Stimulated activated CD4-positive, alpha-beta T cell treated with anti-CD3 and anti-CD28 coated beads, Interleukin-15, amount 100 ng/mL, for 48 hours (primary cell): ENCODE data around the gene DAPK1.

Experiments
- DNase-seq, 2 donors: peaks; one replicate each; pipeline ENCODE4 v3.0.0-alpha.2; 2020; ENCODE audit warnings: low read depth in 2 of 2

The DAPK1 gene

DNA sequence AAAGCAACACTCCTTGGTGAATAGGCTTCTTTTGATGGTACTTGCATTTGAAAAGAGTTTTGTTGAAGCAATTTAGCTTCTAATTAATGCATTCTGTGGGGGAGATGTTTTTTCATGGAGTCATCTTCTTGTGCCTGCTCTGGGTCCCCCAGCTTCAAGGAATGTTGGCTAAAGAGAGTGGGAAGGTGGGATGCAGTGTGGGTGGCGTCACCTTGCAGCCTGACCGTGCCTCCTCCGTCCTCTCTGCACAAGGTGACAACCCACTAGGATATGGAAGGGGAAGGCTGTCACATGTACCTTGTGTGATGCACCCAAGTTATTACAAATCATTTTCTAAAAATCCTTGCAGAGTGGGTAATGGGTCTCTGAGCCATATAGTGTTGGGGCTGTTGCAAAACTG lies 70.7 kb downstream of the DAPK1 start:
- no peak for DNase-seq

- no peak for DNase-seq
These were observed 71.4 kb downstream of the DAPK1 start for GRCh38 chr9:87569008-87569509.

- DNase-seq = no peak
These were observed 71.9 kb downstream of the DAPK1 start for GRCh38 chr9:87569518-87569917.

DNA sequence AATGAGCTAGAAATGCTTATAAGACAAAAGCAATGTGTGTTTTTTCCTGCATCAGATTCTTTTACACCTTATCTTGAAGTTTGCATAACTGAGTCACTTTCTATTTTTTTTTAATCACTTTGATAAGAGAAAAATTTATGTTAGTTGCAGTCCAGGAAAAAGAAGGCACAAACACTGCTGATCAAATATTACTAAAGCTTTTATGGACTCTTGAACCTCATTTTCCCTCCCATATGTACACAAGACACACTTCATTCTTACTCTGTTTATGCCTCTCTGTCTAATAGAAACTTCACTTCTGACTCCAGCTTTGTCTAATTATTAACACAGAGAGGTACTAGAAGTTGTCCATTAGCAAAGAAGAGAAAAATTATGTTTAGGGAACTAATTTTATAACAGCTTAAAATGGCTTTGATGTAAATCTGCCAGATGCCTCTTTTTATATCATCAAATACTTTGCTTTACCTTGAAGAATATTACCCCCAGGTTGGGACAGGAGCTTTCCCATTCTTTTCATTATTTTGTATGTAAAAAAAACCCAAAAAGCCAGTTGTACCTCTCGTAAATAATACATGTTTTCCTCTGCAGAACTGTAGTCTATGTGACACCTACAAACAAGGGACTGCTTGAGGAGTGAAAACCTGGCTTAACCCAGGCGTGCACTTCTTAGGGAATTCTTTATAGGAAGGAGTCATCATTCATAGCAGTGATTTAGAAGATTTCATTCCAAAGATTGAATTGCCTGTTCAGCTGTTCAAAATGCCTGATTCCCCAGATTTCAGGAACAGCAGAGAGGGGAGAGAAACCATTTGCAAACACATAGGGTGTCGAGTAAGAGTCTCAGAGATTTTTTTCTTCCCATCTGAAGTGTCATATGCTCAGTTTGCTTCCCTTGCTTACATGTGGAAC lies 72.6 kb downstream of the DAPK1 start:
- no peak for DNase-seq

DNA sequence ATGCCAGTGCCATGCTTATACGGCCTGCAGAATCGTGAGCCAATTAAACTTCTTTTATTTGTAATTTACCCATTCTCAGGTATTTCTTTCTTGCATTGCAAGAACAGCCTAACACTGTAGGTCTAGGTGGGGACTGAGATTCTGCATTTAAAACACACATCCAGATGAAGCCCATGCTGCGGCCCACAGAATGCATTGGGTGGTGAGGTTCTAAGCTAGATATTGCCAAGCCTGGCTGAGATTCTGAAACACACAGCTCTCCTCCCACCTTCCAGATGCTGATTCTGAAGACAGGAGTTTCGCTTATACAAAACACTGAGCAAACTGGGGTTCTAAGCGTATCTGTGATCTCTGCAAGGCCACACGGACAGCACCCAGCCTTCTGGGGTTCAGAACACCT lies 75.1 kb downstream of the DAPK1 start:
- no peak for DNase-seq

GRCh38 chr9:87573841-87574342 lies 76.2 kb downstream of the DAPK1 start:
- DNase-seq = no peak

DNA sequence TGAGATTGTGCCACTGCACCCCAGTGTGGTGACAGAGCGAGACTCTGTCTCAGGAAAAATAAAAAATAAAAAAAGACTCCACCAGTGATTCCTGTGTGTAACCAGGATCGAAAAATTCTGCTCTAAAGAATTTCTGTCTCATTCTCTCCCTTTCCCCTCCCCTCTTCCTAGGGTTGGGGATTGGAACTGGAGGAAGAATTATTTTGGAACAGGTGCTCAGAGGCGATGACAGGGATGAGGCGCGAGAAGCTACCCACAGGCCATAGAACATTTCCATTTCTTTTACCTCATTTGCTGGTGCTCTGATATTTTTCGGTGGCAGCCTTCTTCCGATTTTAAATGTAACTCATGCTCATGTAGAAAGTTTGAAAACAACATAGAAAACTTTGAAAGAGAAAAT lies 80.1 kb downstream of the DAPK1 start:
- no peak for DNase-seq

DNA sequence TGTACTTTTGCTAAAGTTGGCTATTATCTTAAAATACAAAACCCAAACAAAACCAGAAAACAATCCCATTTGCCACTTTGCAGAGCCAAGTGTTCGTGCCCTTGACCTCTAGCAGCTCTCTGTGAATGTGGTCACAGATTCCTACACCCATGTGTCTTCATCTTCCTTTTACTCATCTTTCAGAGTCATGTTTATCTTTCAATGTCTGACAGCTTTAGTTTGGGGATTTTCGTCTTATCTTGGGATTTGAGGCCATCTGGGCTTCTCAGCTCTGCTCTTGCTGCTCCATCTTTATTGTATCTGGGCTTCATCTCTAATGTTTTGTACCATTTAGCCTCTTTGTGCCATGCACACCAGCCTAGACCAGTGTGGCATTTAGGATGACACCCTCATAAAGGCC lies 81.0 kb downstream of the DAPK1 start:
- DNase-seq = no peak

- DNase-seq = no peak
These were observed 82.3 kb downstream of the DAPK1 start for GRCh38 chr9:87579781-87580541.

- no peak for DNase-seq
These were observed 83.3 kb downstream of the DAPK1 start for GRCh38 chr9:87580941-87581438.

DNA sequence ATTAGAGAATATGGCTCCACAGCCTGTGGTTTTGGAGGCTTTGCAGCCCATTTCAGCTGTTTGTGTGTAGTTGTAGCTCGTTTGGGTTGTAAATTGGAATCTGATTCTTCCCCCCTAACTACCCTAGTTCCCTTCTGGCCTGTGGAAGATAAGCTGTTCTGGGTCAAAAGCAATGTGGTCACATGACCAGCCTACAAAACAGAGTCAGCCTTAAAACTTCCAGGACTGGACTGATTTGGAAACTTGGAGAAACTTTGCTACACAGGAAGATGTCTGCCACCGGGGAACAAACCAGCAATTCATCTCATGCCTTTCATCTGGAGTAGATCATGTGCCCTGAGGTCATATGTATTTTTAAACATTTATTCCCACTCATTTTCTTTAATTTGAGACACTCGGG lies 83.8 kb downstream of the DAPK1 start:
- no peak for DNase-seq

DNA sequence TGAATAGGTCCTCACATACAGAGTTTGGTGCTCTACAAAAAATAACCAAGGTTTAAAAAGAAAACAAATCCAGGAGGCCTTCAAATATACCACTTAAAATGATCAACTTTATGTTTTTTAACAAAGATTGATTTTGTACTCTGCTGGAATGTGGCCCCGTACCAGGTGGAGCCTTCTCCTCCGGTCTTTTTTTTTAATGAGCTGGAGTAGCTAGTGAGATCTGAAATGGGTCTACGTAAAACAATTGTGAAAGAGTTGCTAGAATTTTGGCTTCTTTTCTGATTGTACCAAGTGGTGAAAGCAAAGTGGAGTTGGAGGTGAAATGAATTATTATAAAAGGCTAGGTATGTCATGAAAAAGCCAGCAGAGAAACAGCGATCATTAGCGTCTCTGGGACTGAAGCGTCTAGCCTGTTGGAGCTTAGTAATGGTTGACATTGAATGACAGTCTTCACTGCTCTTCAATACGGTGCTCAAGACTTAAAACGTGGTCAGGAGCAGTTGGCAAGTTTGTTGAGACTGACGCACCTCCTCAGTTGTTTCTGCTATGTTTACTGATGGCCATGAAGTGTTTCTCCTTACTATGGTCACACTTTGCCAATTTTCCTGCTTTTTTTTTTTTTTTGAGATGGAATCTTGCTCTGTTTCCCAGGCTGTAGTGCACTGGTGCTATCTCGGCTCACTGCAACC lies 84.4 kb downstream of the DAPK1 start:
- DNase-seq = no peak

GRCh38 chr9:87584326-87584725 lies 86.7 kb downstream of the DAPK1 start:
- no peak for DNase-seq

GRCh38 chr9:87585123-87585855 lies 87.6 kb downstream of the DAPK1 start:
- DNase-seq = no peak

DNA sequence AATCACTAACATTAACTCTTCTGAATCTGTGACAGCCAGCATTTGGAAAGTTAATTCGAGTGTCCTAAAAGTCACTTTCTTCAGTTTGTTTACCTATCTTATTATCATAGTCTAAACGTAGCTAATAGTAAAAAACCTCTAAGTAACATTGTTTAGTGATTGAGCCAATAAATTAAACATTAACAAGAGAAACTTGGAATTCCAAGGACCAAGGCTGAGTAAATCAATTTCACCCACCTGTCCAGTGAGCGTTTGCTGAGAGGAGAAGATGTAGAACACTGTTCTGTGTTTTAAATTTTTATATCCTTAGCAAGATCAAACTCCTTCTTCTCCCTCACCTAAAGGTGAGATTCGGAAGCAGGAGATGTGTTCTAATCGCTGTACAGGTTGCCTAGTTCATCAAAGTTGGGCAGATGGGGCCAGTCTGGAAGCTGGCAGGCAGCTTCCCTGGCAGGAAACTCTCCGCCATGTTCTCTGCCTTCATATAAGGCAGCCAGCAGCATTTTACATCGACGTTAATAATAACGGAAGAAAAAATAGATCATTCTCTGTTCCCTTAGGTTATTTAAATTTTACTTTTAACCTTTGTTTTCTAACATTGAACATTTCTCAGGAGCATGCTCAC lies 89.2 kb downstream of the DAPK1 start:
- no peak for DNase-seq

DNA sequence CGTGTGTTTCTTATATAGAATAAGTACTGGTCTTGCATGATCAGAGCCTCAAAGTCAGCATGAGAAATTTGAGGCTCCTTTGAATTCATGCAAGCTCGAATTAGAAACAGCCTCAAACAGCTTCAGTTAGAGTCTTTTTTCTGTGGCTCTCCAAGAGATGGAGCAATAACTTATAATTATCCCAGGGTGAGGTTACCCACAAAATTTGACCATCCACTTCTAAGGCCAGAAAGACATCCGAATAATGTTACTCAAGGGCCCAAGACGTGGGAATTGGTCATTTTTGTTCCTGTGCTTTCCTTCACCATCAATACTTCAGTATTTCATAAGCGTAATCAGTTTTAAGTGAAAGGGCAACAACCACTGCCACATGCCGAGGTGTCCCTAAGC lies 89.7 kb downstream of the DAPK1 start:
- no peak for DNase-seq

DNA sequence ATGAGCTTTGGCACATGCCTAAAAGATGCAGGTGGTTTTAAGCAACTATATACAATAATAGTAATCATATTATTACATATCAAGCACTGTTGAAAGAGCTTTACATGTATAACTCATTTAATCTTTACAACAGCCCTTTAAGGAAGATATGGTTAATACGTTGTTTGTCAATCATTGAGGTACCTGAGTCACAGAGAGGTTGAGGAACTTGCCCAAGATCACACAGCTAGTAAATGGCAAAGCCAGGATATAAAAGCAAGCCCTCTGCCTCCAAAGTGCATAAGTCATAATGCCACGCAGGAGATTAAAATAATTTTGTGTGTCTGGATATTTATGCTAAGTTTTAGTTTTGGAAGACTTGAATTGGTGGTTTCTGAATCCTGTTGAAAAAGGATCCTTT lies 90.2 kb downstream of the DAPK1 start:
- DNase-seq = no peak

DNA sequence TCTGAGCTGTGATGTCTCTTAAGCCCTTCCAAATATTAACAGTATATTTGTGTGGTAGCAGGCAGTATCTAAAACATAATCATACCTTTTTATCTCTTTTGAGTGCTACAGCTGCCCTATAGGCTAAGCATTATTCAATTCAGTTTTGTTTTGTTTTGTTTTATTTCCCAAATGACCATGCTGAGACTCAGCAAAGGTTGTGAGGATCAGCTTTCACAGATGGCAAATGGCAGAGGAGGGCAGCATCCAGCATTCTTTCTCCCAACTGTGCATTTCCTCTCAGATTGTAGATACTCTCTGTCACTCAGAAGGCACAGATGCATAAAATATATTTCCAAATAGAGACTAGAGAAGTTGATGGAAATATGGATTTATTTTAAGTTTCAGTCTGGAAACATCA lies 90.7 kb downstream of the DAPK1 start:
- DNase-seq = no peak

DNA sequence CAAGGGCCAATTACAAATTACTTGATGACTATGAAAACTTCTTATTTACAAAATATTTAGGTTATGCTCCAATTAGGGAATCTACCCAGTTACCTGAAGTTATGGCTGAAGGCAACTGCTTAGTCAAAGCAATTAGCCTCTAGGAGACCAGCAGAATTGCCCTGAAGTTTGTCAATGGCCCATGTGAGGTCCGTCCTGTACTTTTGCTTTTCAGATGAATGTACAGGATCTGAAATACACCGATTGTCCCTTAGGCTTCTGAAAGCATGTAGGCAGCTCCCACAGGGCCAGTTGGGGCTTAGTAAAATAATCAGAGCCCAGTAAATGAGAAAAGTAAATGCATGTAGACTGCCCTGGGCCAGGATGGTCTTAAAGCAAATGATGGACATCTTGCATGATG lies 93.3 kb downstream of the DAPK1 start:
- no peak for DNase-seq

DNA sequence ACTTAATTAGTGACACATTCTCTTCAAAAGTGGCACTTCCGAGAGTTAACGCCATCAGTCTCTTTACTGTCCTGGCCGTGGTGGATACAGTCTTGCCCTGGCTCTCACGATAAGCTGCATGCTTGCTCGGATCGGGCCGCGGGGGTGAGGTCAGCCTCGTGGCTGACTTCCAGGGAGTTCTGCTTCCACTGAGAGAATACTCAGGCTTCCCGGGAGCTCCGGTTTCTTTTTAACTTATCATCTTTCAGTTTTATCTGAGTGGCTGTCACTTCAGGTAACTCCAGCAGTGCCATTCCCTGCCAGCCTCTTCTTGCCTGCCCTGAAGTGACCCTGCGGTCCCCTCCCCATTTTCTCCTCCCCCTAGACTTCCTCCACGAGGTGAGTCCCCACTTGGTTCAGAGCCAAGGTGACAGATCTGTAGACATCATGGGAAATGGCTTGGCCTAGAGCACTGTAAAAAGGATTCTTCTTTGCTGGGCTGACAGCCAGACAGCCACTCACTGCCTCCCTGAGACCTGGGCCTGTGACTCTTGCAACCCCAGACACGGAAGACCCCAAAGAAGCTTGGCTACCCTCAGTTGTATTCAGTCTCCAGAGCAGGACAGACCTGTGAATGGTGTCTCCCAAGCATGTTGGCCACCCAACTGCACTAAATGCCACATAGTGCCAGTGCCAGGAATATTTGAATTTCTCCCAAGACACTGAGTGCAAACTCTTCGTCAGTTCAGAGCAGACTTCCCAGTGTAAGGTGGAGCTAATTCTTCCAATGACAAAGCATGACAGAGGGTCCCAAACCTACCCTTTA lies 95.1 kb downstream of the DAPK1 start:
- no peak for DNase-seq
